Heart left ventricle (tissue), 13 donors: ENCODE results near the gene ACO1.

ENCODE experiments used
- CTCF ChIP-seq, 12 donors: fragments of 200-600 bp; sonication (generic) in 4 of 12; IDR thresholded peaks; one replicate each; pipeline versions ENCODE4 v1.5.0 to v1.8.0; 2018 to 2022; ENCODE audit warnings: antibody characterized with exemption in 12 of 12, mild to moderate bottlenecking in 5 of 12
- POLR2A ChIP-seq, 2 donors: fragments of 450-650 bp; IDR thresholded peaks; one replicate each; pipeline ENCODE4 v1.6.1; 2017; ENCODE audit warnings: antibody characterized with exemption in 2 of 2, mild to moderate bottlenecking in 2 of 2, moderate library complexity in 2 of 2
- donor health status: ischemic (EF 13 %, LVEDD 7.1; RV severe dilation, severe dysfunction).
- donor health status: DM: no; HTN: yes; CAD: no.
- donor health status: DM: no; HTN: no; CAD: no.
- donor health status: ischemic (EF 25% LVEDD 6.9; RV normal size, moderate dysfunction).
- donor health status: ischemic (EF 25% LVEDD 5.7; RV mildly dilated, moderate dysfunction).
- donor health status: ischemic (EF 35%, LVEDD 5.7; RV mildly dilated, moderate dysfunction).
- donor health status: nonischemic (EF 11% LVEDD 7.7; RV severe dilation, severe dysfunction).
- donor health status: DM: yes; HTN: yes; CAD: no.
- donor health status: PGD.
- donor health status: ischemic (EF 29% LVEDD 5.4; RV normal size, mild dysfunction).
- donor health status: nonischemic (EF 23%, LVEDD 6.1; RV moderate dilation, normal function).

GRCh38 chr9:32389365-32389764, 4.9 kb downstream of the ACO1 start:
- no peak for TF ChIP-seq POLR2A (IDR thresholded peaks at IDR 0.05)
- no peak for TF ChIP-seq CTCF (IDR thresholded peaks at IDR 0.05)
